Ishikawa (cell line): ENCODE data around the gene TRA2B.

Experiments used
- EP300 ChIP-seq: IDR thresholded peaks from 2 replicates; pipeline ENCODE4 v1.6.1; 2012; ENCODE audit warnings: borderline replicate concordance
- FOXM1 ChIP-seq: IDR thresholded peaks from 2 replicates; pipeline ENCODE4 v1.6.1; 2012; ENCODE audit warnings: low read depth, borderline replicate concordance
- NFIC ChIP-seq: IDR thresholded peaks from 2 replicates; pipeline ENCODE4 v1.6.1; 2012
- RAD21 ChIP-seq: IDR thresholded peaks from 2 replicates; pipeline ENCODE4 v1.6.1; 2012; ENCODE audit warnings: low read depth
- TAF1 ChIP-seq: IDR thresholded peaks from 2 replicates; pipeline ENCODE4 v1.6.1; 2012; ENCODE audit warnings: low read depth, mild to moderate bottlenecking
- TCF12 ChIP-seq: IDR thresholded peaks from 2 replicates; pipeline ENCODE4 v1.6.1; 2012; ENCODE audit warnings: low read depth
- TEAD4 ChIP-seq: IDR thresholded peaks from 2 replicates; pipeline ENCODE4 v1.6.1; 2012
- YY1 ChIP-seq: IDR thresholded peaks from 2 replicates; pipeline ENCODE4 v1.6.1; 2012; ENCODE audit warnings: low read depth
- TF ChIP-seq, protein P1 (sequence below): IDR thresholded peaks from 2 replicates; pipeline ENCODE4 v1.6.1; 2012; ENCODE audit warnings: low read depth, mild to moderate bottlenecking
- TF ChIP-seq, protein P2 (sequence below): IDR thresholded peaks from 2 replicates; pipeline ENCODE4 v1.6.1; 2012
- TF ChIP-seq, protein P3 (sequence below): IDR thresholded peaks from 2 replicates; pipeline ENCODE4 v1.6.1; 2012

DNA sequence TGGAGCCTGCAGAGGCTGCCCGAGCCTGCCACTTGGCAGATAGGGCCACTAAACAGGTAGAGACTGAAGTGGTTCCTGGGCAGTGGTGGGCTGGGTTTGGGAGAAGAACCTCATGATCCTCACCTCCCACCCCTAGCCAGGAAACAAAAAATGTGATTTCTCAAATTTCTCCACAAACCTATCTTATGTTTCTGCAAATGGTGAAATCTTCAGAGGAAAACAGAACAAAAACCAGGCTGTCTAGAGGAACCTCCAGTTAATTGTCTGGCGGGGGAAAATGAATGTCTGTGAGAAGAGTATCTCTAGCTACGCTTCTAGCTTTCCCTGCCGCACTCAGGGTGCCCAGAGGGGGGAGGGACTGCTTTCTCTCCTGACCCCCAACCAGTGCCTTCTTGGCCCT, 55.9 kb downstream of the TRA2B start:
- TF ChIP-seq EP300 (no peak), YY1 (no peak), FOXM1 (no peak), TAF1 (no peak), RAD21 (no peak), TCF12 (no peak), TEAD4 (no peak), NFIC (no peak)
- TF ChIP-seq, protein P1, sequence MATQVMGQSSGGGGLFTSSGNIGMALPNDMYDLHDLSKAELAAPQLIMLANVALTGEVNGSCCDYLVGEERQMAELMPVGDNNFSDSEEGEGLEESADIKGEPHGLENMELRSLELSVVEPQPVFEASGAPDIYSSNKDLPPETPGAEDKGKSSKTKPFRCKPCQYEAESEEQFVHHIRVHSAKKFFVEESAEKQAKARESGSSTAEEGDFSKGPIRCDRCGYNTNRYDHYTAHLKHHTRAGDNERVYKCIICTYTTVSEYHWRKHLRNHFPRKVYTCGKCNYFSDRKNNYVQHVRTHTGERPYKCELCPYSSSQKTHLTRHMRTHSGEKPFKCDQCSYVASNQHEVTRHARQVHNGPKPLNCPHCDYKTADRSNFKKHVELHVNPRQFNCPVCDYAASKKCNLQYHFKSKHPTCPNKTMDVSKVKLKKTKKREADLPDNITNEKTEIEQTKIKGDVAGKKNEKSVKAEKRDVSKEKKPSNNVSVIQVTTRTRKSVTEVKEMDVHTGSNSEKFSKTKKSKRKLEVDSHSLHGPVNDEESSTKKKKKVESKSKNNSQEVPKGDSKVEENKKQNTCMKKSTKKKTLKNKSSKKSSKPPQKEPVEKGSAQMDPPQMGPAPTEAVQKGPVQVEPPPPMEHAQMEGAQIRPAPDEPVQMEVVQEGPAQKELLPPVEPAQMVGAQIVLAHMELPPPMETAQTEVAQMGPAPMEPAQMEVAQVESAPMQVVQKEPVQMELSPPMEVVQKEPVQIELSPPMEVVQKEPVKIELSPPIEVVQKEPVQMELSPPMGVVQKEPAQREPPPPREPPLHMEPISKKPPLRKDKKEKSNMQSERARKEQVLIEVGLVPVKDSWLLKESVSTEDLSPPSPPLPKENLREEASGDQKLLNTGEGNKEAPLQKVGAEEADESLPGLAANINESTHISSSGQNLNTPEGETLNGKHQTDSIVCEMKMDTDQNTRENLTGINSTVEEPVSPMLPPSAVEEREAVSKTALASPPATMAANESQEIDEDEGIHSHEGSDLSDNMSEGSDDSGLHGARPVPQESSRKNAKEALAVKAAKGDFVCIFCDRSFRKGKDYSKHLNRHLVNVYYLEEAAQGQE = no peak
- TF ChIP-seq, protein P2, sequence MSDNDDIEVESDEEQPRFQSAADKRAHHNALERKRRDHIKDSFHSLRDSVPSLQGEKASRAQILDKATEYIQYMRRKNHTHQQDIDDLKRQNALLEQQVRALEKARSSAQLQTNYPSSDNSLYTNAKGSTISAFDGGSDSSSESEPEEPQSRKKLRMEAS = no peak
- TF ChIP-seq, protein P3, sequence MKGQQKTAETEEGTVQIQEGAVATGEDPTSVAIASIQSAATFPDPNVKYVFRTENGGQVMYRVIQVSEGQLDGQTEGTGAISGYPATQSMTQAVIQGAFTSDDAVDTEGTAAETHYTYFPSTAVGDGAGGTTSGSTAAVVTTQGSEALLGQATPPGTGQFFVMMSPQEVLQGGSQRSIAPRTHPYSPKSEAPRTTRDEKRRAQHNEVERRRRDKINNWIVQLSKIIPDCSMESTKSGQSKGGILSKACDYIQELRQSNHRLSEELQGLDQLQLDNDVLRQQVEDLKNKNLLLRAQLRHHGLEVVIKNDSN = no peak
